ENCODE measurements around the gene PALM. TPM values are rescaled to one million over a fixed set of nuclear protein-coding genes. Genes with fewer than 3 reads are reported as not detected.
"Not testable (repeated sequence)": the region's sequence is repeated elsewhere in the genome, so short reads cannot be mapped to it uniquely, and the experiment has no call there.

PALM gene
- total RNA-seq, 1 experiment from 2014 or later = 43.7 TPM

GRCh38 chr19:739998-740715 lies 31.4 kb downstream of the PALM start:
- ATAC-seq (no peak), DNase-seq (ENCODE audit: low read depth, low spot score) (no peak)
- Histone ChIP-seq H3K4me1 (ENCODE audit: control insufficient read depth in 1 of 2, insufficient read depth in 2 of 2, low read length in 2 of 2) (no peaks in the 10 kb centered on the region), H3K79me2 (ENCODE audit: insufficient read depth, low read length) (no peaks in the 10 kb centered on the region), H2AFZ (ENCODE audit: low read depth, low read length, poor library complexity, severe bottlenecking) (no peak overlapping the region), H3K4me3 (replicated peaks in 1 of 2; ENCODE audit: low read depth in 1 of 2, low read length in 2 of 2) (no peak overlapping the region), H3K9me2 (ENCODE audit: insufficient read depth) (no peaks in the 10 kb centered on the region), H3K36me3 (ENCODE audit: control insufficient read depth in 1 of 2, insufficient read depth in 2 of 2, low read length in 2 of 2) (no peaks in the 10 kb centered on the region), H4K20me1 (ENCODE audit: insufficient read depth) (no peaks in the 10 kb centered on the region), H3K27me3 (ENCODE audit: insufficient read depth, low read length) (no peaks in the 10 kb centered on the region), H3K27ac (ENCODE audit: low read depth, low read length) (no peak overlapping the region), H3K9me3 (ENCODE audit: control insufficient read depth in 1 of 2, insufficient read depth in 1 of 2, low read depth in 1 of 2, low read length in 2 of 2) (peaks cover 0 to 4% of the 10 kb centered on the region in 2 experiments; a peak in 1 of 4 replicates), H3K4me2 (ENCODE audit: low read length) (no peak overlapping the region), H3K9ac (ENCODE audit: low read length) (no peak overlapping the region)
- no TSS peak for BruUV-seq (replicated peaks)
- CTCF ChIA-PET = interaction anchor here (1.4 kb wide), 1 partner anchor 31 kb away, joined by 3 read pairs; no protein-coding TSS in a partner anchor
- RAD21 ChIA-PET (ENCODE audit: low non-redundant PET in 1 of 2, low total read pairs in 2 of 2, uncharacterized antibody in 2 of 2, unreplicated experiment in 2 of 2) = no interaction called here
- TF ChIP-seq POLR2A (IDR thresholded peaks at IDR 0.05; ENCODE audit: borderline replicate concordance, extremely low read depth, insufficient read depth, insufficient read length) (no peak), YY1 (IDR thresholded peaks at IDR 0.05; ENCODE audit: extremely low read depth, insufficient replicate concordance, low read depth, low read length) (no peak), ATF3 (IDR thresholded peaks at IDR 0.05) (no peak), EZH2 (IDR thresholded peaks at IDR 0.05) (no peak), SP1 (IDR thresholded peaks at IDR 0.05; ENCODE audit: low read depth) (no peak)
- POLR2A ChIA-PET = no interaction called here
- intact Hi-C loops (cut with micrococcal nuclease) = no loop called here

- H2AFZ ChIP-seq (ENCODE audit: low read depth, low read length, poor library complexity, severe bottlenecking); RAD21 ChIA-PET (ENCODE audit: low non-redundant PET in 1 of 2, low total read pairs in 2 of 2, uncharacterized antibody in 2 of 2, unreplicated experiment in 2 of 2); H3K9me2 ChIP-seq (ENCODE audit: insufficient read depth); H3K9me3 ChIP-seq (ENCODE audit: control insufficient read depth in 1 of 2, insufficient read depth in 1 of 2, low read depth in 1 of 2, low read length in 2 of 2); H4K20me1 ChIP-seq (ENCODE audit: insufficient read depth); BruUV-seq (replicated peaks); POLR2A ChIA-PET; H3K4me2 ChIP-seq (ENCODE audit: low read length); H3K4me3 ChIP-seq (replicated peaks in 1 of 2; ENCODE audit: low read depth in 1 of 2, low read length in 2 of 2); H3K9ac ChIP-seq (ENCODE audit: low read length); ATAC-seq; DNase-seq (ENCODE audit: low read depth, low spot score); H3K4me1 ChIP-seq (ENCODE audit: control insufficient read depth in 1 of 2, insufficient read depth in 2 of 2, low read length in 2 of 2); H3K27ac ChIP-seq (ENCODE audit: low read depth, low read length); H3K79me2 ChIP-seq (ENCODE audit: insufficient read depth, low read length); H3K36me3 ChIP-seq (ENCODE audit: control insufficient read depth in 1 of 2, insufficient read depth in 2 of 2, low read length in 2 of 2); intact Hi-C loops (cut with micrococcal nuclease); H3K27me3 ChIP-seq (ENCODE audit: insufficient read depth, low read length): not testable (repeated sequence)
- CTCF ChIA-PET = interaction anchor here (0.9 to 1.4 kb wide), 3 partner anchors 10 to 30 kb away, joined by 3 read pairs; partner anchors contain the start of gene MISP
Measured at GRCh38 chr19:740816-741505, 32.2 kb downstream of the PALM start.
